Measurements from ENCODE around the gene C6orf118. TPM values are rescaled to one million over a fixed set of nuclear protein-coding genes. Genes with fewer than 3 reads are reported as not detected.

Gene C6orf118
- total and polyA plus RNA-seq, 2 of the 13 experiments (the other 11 are each of a cell fraction or from before 2014, with no cell fraction given): not detected

DNA sequence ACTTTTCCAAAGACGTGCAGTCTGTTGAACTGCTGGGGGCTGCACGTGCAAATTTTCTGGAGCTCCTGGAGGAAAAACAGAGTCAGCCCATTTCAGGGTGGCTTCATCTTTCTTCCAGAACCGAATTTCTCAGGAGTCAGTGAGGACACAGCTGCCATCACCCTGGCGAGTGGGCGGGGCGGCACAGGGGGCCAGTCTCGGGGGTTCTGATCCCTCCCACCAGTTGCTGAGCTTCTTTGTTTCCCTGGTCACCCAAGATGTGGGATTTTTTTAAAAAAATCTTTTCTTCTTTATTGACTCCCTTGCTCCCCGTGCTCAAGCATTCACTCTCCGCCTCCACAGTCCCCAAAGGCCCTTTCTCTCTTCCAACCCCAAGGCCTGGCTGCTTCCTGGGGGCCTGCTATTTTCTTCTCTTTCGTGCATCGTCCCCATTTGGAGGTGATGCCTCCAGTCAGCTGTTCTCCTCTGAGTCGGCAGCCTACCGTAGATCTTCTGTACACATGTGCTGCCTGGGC lies 8.9 kb downstream of the C6orf118 start:
- no peak overlapping the region for H3K4me3 ChIP-seq (replicated peaks in 1 of 3; ENCODE audit: insufficient read depth in 1 of 3, low read depth in 2 of 3, low read length in 3 of 3)
- intact Hi-C loops (cut with micrococcal nuclease; ENCODE audit: unreplicated experiment) (no loop called here), in situ Hi-C loops (cut with HindIII; ENCODE audit: extremely low pct_ligation_motif_present, low pct_unique_long_range_greater_than_20kb) (no loop called here)
- H4K20me1 ChIP-seq (ENCODE audit: insufficient read depth, low read length): no peaks in the 10 kb centered on the region
- no peaks in the 10 kb centered on the region for H3K27me3 ChIP-seq (ENCODE audit: control insufficient read depth in 1 of 2, insufficient read depth in 2 of 2, low read length in 2 of 2)
- no peak for FAIRE-seq
- no peaks in the 10 kb centered on the region for H3K36me3 ChIP-seq (replicated peaks in 1 of 2; ENCODE audit: control insufficient read depth in 1 of 2, insufficient read depth in 2 of 2, low read length in 2 of 2)
- H3K4me2 ChIP-seq (ENCODE audit: low read depth, low read length): no peak overlapping the region
- no TSS peak for BruUV-seq (replicated peaks)
- ChIA-PET CTCF (ENCODE audit: low intra/inter-chr PET ratio, low total read pairs) (no interaction called here), POLR2A (no interaction called here)
- no peak overlapping the region for H3K9ac ChIP-seq (ENCODE audit: insufficient read depth, low read depth, low read length)
- H3K79me2 ChIP-seq (ENCODE audit: insufficient read depth, low read length): no peaks in the 10 kb centered on the region
- H3K9me3 ChIP-seq (ENCODE audit: low read length): peaks cover 49% of the 10 kb centered on the region
- no peaks in the 10 kb centered on the region for H3K4me1 ChIP-seq (ENCODE audit: insufficient read depth, low read length)
- ATAC-seq: no peak
- no peak overlapping the region for H3K27ac ChIP-seq (ENCODE audit: extremely low read length, insufficient read depth, low read length)
- DNase-seq (ENCODE audit: low spot score): no peak
- 29% methylated on average over 13 of the region's 13 CpGs for WGBS (ENCODE audit: low lambda C conversion rate)
- no peak overlapping the region for H2AFZ ChIP-seq (ENCODE audit: low read length)
- TF ChIP-seq, protein P1, sequence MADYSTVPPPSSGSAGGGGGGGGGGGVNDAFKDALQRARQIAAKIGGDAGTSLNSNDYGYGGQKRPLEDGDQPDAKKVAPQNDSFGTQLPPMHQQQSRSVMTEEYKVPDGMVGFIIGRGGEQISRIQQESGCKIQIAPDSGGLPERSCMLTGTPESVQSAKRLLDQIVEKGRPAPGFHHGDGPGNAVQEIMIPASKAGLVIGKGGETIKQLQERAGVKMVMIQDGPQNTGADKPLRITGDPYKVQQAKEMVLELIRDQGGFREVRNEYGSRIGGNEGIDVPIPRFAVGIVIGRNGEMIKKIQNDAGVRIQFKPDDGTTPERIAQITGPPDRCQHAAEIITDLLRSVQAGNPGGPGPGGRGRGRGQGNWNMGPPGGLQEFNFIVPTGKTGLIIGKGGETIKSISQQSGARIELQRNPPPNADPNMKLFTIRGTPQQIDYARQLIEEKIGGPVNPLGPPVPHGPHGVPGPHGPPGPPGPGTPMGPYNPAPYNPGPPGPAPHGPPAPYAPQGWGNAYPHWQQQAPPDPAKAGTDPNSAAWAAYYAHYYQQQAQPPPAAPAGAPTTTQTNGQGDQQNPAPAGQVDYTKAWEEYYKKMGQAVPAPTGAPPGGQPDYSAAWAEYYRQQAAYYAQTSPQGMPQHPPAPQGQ (CRISPR knock-in tag; IDR thresholded peaks at IDR 0.05; ENCODE audit: borderline replicate concordance): no peak
- TF ChIP-seq ZNF589 (CRISPR knock-in tag; conservative IDR thresholded peaks at IDR 0.05) (no peak), HMG20B (CRISPR knock-in tag; conservative IDR thresholded peaks at IDR 0.05) (no peak), HCFC1 (IDR thresholded peaks at IDR 0.05; ENCODE audit: low read depth, low read length) (no peak), RCOR2 (CRISPR knock-in tag; IDR thresholded peaks at IDR 0.05) (no peak), SPEN (CRISPR knock-in tag; IDR thresholded peaks at IDR 0.05; ENCODE audit: low read depth) (no peak), NBN (conservative IDR thresholded peaks at IDR 0.05) (no peak), ZNF616 (CRISPR knock-in tag; IDR thresholded peaks at IDR 0.05; ENCODE audit: low read depth) (no peak), ZNF383 (CRISPR knock-in tag; IDR thresholded peaks at IDR 0.05; ENCODE audit: borderline replicate concordance) (no peak), ZNF841 (CRISPR knock-in tag; IDR thresholded peaks at IDR 0.05; ENCODE audit: borderline replicate concordance) (no peak), TSC22D2 (CRISPR knock-in tag; IDR thresholded peaks at IDR 0.05; ENCODE audit: borderline replicate concordance) (no peak), TARDBP (CRISPR knock-in tag; IDR thresholded peaks at IDR 0.05) (no peak)
- TF ChIP-seq, protein P2, sequence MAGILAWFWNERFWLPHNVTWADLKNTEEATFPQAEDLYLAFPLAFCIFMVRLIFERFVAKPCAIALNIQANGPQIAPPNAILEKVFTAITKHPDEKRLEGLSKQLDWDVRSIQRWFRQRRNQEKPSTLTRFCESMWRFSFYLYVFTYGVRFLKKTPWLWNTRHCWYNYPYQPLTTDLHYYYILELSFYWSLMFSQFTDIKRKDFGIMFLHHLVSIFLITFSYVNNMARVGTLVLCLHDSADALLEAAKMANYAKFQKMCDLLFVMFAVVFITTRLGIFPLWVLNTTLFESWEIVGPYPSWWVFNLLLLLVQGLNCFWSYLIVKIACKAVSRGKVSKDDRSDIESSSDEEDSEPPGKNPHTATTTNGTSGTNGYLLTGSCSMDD (CRISPR knock-in tag; IDR thresholded peaks at IDR 0.05): no peak
- TF ChIP-seq, protein P3, sequence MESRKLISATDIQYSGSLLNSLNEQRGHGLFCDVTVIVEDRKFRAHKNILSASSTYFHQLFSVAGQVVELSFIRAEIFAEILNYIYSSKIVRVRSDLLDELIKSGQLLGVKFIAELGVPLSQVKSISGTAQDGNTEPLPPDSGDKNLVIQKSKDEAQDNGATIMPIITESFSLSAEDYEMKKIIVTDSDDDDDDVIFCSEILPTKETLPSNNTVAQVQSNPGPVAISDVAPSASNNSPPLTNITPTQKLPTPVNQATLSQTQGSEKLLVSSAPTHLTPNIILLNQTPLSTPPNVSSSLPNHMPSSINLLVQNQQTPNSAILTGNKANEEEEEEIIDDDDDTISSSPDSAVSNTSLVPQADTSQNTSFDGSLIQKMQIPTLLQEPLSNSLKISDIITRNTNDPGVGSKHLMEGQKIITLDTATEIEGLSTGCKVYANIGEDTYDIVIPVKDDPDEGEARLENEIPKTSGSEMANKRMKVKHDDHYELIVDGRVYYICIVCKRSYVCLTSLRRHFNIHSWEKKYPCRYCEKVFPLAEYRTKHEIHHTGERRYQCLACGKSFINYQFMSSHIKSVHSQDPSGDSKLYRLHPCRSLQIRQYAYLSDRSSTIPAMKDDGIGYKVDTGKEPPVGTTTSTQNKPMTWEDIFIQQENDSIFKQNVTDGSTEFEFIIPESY (CRISPR knock-in tag; IDR thresholded peaks at IDR 0.05): no peak
- TF ChIP-seq, protein P4, sequence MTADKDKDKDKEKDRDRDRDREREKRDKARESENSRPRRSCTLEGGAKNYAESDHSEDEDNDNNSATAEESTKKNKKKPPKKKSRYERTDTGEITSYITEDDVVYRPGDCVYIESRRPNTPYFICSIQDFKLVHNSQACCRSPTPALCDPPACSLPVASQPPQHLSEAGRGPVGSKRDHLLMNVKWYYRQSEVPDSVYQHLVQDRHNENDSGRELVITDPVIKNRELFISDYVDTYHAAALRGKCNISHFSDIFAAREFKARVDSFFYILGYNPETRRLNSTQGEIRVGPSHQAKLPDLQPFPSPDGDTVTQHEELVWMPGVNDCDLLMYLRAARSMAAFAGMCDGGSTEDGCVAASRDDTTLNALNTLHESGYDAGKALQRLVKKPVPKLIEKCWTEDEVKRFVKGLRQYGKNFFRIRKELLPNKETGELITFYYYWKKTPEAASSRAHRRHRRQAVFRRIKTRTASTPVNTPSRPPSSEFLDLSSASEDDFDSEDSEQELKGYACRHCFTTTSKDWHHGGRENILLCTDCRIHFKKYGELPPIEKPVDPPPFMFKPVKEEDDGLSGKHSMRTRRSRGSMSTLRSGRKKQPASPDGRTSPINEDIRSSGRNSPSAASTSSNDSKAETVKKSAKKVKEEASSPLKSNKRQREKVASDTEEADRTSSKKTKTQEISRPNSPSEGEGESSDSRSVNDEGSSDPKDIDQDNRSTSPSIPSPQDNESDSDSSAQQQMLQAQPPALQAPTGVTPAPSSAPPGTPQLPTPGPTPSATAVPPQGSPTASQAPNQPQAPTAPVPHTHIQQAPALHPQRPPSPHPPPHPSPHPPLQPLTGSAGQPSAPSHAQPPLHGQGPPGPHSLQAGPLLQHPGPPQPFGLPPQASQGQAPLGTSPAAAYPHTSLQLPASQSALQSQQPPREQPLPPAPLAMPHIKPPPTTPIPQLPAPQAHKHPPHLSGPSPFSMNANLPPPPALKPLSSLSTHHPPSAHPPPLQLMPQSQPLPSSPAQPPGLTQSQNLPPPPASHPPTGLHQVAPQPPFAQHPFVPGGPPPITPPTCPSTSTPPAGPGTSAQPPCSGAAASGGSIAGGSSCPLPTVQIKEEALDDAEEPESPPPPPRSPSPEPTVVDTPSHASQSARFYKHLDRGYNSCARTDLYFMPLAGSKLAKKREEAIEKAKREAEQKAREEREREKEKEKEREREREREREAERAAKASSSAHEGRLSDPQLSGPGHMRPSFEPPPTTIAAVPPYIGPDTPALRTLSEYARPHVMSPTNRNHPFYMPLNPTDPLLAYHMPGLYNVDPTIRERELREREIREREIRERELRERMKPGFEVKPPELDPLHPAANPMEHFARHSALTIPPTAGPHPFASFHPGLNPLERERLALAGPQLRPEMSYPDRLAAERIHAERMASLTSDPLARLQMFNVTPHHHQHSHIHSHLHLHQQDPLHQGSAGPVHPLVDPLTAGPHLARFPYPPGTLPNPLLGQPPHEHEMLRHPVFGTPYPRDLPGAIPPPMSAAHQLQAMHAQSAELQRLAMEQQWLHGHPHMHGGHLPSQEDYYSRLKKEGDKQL (CRISPR knock-in tag; IDR thresholded peaks at IDR 0.05; ENCODE audit: low read depth): no peak
